Adipocyte (in vitro differentiated cells): ENCODE results near the gene SENP1.

Experiments
- DNase-seq: peaks from one replicate; pipeline ENCODE4 v3.0.0-alpha.2; 2015; ENCODE audit warnings: low read depth
- H3K27me3 ChIP-seq: replicated peaks from 2 replicates; pipeline ENCODE4 v1.7.0; 2013; ENCODE audit warnings: mild to moderate bottlenecking, low read length, moderate library complexity; ENCODE audit not compliant: control insufficient read depth, insufficient read depth
- H3K36me3 ChIP-seq: 2 replicates; pipeline ENCODE4 v1.7.0; 2013; ENCODE audit warnings: low read length, mild to moderate bottlenecking, moderate library complexity; ENCODE audit not compliant: control insufficient read depth, insufficient read depth, severe bottlenecking
- H3K4me1 ChIP-seq: 2 replicates; pipeline ENCODE4 v1.7.0; 2013; ENCODE audit warnings: mild to moderate bottlenecking, low read length, moderate library complexity; ENCODE audit not compliant: control insufficient read depth, insufficient read depth
- H3K4me3 ChIP-seq: 2 replicates; pipeline ENCODE4 v1.7.0; 2013; ENCODE audit warnings: mild to moderate bottlenecking, low read length, moderate library complexity
- H3K9ac ChIP-seq: 2 replicates; pipeline ENCODE4 v1.7.0; 2013; ENCODE audit warnings: mild to moderate bottlenecking, low read length, moderate library complexity
- H3K9me3 ChIP-seq: 2 replicates; pipeline ENCODE4 v1.7.0; 2013; ENCODE audit warnings: mild to moderate bottlenecking, low read length, moderate library complexity; ENCODE audit not compliant: control insufficient read depth

The SENP1 gene

GRCh38 chr12:48002773-48003218 is 103.1 kb downstream of the SENP1 start:
- DNase-seq: peak; percentile 71
- Histone ChIP-seq H3K9me3 (no peaks in the 10 kb centered on the region), H3K27me3 (peaks cover 76% of the 10 kb centered on the region), H3K9ac (no peak overlapping the region), H3K36me3 (no peaks in the 10 kb centered on the region), H3K4me1 (peaks cover 30% of the 10 kb centered on the region), H3K4me3 (peak overlapping the region; percentile 84)

GRCh38 chr12:48002414-48002730 is 103.5 kb downstream of the SENP1 start:
- Histone ChIP-seq H3K9ac (no peak overlapping the region), H3K9me3 (no peaks in the 10 kb centered on the region), H3K4me1 (peaks cover 30% of the 10 kb centered on the region), H3K27me3 (peaks cover 77% of the 10 kb centered on the region), H3K36me3 (no peaks in the 10 kb centered on the region), H3K4me3 (peak overlapping the region; percentile 84)
- DNase-seq: no peak

DNA sequence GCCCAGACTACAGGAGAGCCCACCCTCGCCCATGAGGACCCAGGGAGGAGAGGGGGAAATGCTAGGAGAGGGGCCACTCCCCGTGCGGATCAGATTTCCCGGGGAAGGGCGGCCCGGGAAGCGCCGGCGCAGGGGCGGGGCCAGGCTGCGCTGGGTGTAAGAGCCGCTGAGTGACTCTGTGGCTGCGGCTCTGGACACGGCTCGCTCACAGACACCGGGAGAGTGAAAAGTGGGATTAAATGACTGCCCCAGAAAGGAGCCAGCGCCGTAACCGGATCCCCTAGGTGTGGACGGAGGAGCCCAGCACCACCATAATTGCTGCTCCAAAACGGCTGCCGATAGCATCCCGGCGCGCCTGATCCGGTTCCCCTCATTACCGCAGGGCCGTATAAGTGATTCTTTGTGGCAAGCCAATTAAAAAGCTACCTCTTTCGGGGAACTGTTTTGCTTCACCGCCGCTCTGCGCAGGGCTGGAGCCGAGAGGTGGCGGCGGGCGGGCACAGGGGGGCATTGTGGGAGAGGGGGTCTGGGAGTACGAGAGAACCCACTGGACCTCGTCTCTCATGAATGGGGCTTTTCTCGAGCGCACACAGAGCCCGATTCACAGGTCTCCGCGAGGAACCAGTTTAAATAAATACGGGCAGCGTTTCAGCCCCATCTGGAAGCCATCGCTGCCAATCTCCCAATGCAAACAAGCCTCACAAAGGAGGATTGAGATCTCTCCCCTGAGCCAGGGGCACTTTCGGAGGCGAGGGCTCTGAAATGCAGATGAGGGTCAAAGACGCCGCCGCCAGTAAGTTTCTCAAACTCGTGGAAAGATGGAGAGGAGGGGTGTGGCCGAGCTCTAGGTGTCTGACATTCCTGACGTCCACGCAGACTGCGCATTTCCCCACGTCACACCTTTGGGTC is 104.1 kb downstream of the SENP1 start:
- DNase-seq: peak; percentile 73
- H3K27me3 ChIP-seq: peaks cover 77% of the 10 kb centered on the region

DNA sequence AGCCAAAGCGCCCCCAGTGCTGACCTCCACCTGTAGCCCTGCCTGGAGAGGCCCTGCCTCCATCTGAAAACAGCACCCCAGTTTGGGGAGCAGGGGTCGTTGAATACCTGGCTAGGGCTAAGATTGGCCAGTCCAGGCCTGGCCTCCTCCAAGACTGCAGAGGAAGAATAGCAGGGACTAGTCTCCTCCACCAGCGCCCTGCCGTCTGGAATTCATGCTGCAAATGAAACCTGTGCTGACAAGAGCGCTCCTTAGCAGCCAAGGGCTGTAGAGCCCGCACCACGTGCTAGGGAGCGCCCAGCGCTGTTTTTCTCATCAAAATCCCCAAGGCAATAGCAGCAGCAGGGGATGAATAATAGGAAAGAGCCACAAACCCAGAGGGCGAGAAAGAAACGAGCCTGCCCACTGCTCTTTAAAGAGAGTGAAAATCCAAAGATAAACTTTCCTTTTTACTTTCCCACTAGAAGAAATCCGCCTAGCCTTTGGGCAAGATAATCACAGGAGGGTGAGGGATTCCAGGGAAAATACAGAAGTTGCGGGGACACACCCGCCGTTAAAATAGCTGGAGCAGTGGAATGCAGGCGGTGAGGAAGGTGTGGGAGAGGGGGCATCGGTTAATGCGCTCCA is 104.9 kb downstream of the SENP1 start:
- H3K9me3 ChIP-seq: no peaks in the 10 kb centered on the region
- H3K36me3 ChIP-seq: no peaks in the 10 kb centered on the region
- H3K4me1 ChIP-seq: peaks cover 30% of the 10 kb centered on the region
- peak; percentile 45 for DNase-seq
- peak overlapping the region; percentile 75 for H3K9ac ChIP-seq
- H3K27me3 ChIP-seq: peaks cover 69% of the 10 kb centered on the region
- peak overlapping the region; percentile 84 for H3K4me3 ChIP-seq

More for the DNA sequence above, 104.1 kb downstream of the SENP1 start:
- Histone ChIP-seq H3K4me1 (peaks cover 30% of the 10 kb centered on the region), H3K9ac (peak overlapping the region; percentile 75), H3K9me3 (no peaks in the 10 kb centered on the region), H3K4me3 (peak overlapping the region; percentile 84), H3K36me3 (no peaks in the 10 kb centered on the region)

GRCh38 chr12:47999816-48000215 is 106.1 kb downstream of the SENP1 start:
- Histone ChIP-seq H3K36me3 (no peaks in the 10 kb centered on the region), H3K27me3 (peaks cover 68% of the 10 kb centered on the region), H3K9ac (no peak overlapping the region), H3K9me3 (no peaks in the 10 kb centered on the region), H3K4me3 (no peak overlapping the region), H3K4me1 (peaks cover 30% of the 10 kb centered on the region)
- DNase-seq: no peak

DNA sequence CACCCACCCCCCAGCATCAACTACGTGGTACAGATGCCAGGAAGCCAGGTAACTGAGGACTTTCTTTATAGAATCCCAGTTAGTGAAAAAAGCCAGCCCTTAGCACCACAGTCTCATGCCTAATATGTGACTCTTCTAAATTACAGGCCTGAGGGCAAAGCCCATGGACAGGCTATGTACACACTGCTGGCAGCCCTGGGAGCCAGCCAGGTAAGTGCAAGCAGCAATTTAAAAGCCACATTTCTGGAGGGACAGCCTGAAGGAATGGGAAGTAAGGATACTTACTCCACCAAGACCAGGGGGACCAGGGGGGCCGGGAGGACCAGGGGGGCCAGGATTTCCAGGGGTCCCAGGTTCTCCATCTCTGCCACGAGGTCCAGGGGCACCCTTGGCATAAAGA is 108.6 kb downstream of the SENP1 start:
- Histone ChIP-seq H3K9ac (no peak overlapping the region), H3K27me3 (peaks cover 76% of the 10 kb centered on the region), H3K9me3 (no peaks in the 10 kb centered on the region), H3K4me1 (peaks cover 16% of the 10 kb centered on the region), H3K4me3 (no peak overlapping the region), H3K36me3 (no peaks in the 10 kb centered on the region)
- DNase-seq: no peak

DNA sequence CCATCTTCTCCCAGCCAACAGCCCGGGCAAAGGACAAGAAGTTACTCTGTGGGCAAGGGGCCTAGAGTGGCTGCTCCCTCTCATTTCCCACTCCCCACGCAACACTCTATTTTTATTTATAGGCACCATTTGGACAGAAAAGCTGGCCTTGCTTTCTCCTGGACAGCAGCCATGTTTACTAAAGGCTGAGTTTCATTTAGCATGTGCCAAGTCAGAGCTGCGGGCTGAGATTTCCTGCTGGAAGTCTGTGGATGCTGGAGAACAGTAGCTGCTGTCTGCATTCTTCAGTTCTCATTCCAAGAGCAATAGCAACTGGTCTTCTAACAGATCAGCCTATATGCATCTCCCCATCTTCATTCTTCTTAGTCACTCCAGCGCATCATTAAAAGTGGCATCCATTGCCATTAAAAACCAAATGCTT is 109.9 kb downstream of the SENP1 start:
- H3K36me3 ChIP-seq: no peaks in the 10 kb centered on the region
- H3K9ac ChIP-seq: no peak overlapping the region
- DNase-seq: peak; percentile 20
- peaks cover 85% of the 10 kb centered on the region for H3K27me3 ChIP-seq
- peaks cover 2% of the 10 kb centered on the region for H3K4me1 ChIP-seq
- no peak overlapping the region for H3K4me3 ChIP-seq
- H3K9me3 ChIP-seq: no peaks in the 10 kb centered on the region

DNA sequence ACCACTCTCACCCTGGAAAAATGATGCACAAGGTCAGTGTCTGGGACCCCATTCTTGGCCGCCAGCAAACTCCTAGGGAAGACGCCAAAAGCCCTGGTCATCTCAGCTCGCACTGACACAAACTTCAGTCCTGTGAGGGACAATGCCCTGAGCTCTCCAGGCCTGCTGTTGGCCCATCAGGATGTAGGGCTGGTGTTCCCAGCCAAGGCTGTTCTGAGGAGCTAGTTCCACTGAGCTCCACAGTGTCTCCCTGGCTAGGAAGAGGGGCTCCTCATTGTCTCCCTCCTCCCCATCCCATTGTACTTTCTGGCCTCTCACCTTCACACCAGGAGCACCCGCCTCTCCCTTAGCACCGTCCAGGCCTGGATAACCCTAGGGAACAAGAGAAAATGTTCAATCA is 112.4 kb downstream of the SENP1 start:
- H3K27me3 ChIP-seq: peaks cover 71% of the 10 kb centered on the region
- H3K9ac ChIP-seq: no peak overlapping the region
- H3K9me3 ChIP-seq: no peaks in the 10 kb centered on the region
- no peaks in the 10 kb centered on the region for H3K4me1 ChIP-seq
- no peak for DNase-seq
- H3K36me3 ChIP-seq: no peaks in the 10 kb centered on the region
- no peak overlapping the region for H3K4me3 ChIP-seq
